Astrocyte (in vitro differentiated cells and primary cell): ENCODE measurements around the gene HSPA2. TPM values are rescaled to one million over a fixed set of nuclear protein-coding genes. Genes with fewer than 3 reads are reported as not detected.
"Not testable (repeated sequence)": the region's sequence is repeated elsewhere in the genome, so short reads cannot be mapped to it uniquely, and the experiment has no call there.

Experiments used
- DNase-seq: peaks from one replicate; pipeline ENCODE4 v3.0.0-alpha.2; 2010; ENCODE audit warnings: low read depth
- FAIRE-seq: peaks from 2 replicates; lab custom pipeline; 2011; peaks lifted over from hg19 to GRCh38; lab: Jason Lieb, UNC
- H2AFZ ChIP-seq: 2 replicates; pipeline ENCODE4 v1.6.0; 2012; ENCODE audit warnings: low read depth, low read length, inconsistent platforms
- H3K27ac ChIP-seq: 2 replicates; pipeline ENCODE4 v1.5.1; 2011; ENCODE audit warnings: low read depth, low read length, inconsistent platforms
- H3K27me3 ChIP-seq: 2 replicates; pipeline ENCODE4 v1.6.0; 2011; ENCODE audit warnings: low read length, inconsistent platforms; ENCODE audit not compliant: insufficient read depth
- H3K36me3 ChIP-seq: 2 replicates; pipeline ENCODE4 v1.5.1; 2011; ENCODE audit warnings: low read length, inconsistent platforms; ENCODE audit not compliant: insufficient read depth
- H3K4me1 ChIP-seq: 2 replicates; pipeline ENCODE4 v1.5.1; 2011; ENCODE audit warnings: low read length, inconsistent platforms; ENCODE audit not compliant: insufficient read depth
- H3K4me2 ChIP-seq: 2 replicates; pipeline ENCODE4 v1.6.0; 2012; ENCODE audit warnings: low read length, inconsistent platforms
- H3K4me3 ChIP-seq: 2 replicates; pipeline ENCODE4 v1.5.1; 2011; ENCODE audit warnings: low read depth, mild to moderate bottlenecking, low read length, inconsistent platforms; ENCODE audit not compliant: insufficient read depth
- H3K79me2 ChIP-seq: 2 replicates; pipeline ENCODE4 v1.6.0; 2012; ENCODE audit warnings: mild to moderate bottlenecking, low read length, inconsistent platforms; ENCODE audit not compliant: insufficient read depth
- H3K9ac ChIP-seq: 2 replicates; pipeline ENCODE4 v1.6.0; 2012; ENCODE audit warnings: mild to moderate bottlenecking, low read length, inconsistent platforms
- H3K9me3 ChIP-seq: 2 replicates; pipeline ENCODE4 v1.5.1; 2012; ENCODE audit warnings: low read depth, mild to moderate bottlenecking, low read length, inconsistent platforms; ENCODE audit not compliant: insufficient read depth
- H4K20me1 ChIP-seq: 2 replicates; pipeline ENCODE4 v1.6.0; 2012; ENCODE audit warnings: low read length, inconsistent platforms; ENCODE audit not compliant: insufficient read depth
- H3K27ac Mint-ChIP-seq: one replicate; pipeline ENCODE4 v1.8.0; 2021; ENCODE audit warnings: mild to moderate bottlenecking, mixed read lengths; ENCODE audit not compliant: unreplicated experiment
- H3K27me3 Mint-ChIP-seq: one replicate; pipeline ENCODE4 v1.8.0; 2021; ENCODE audit warnings: low read depth, mixed read lengths; ENCODE audit not compliant: unreplicated experiment
- H3K36me3 Mint-ChIP-seq: one replicate; pipeline ENCODE4 v1.8.0; 2021; ENCODE audit warnings: low read depth, mixed read lengths; ENCODE audit not compliant: unreplicated experiment
- H3K4me1 Mint-ChIP-seq: one replicate; pipeline ENCODE4 v1.8.0; 2021; ENCODE audit warnings: low read depth, mixed read lengths; ENCODE audit not compliant: unreplicated experiment
- H3K4me3 Mint-ChIP-seq: one replicate; pipeline ENCODE4 v1.8.0; 2021; ENCODE audit warnings: mild to moderate bottlenecking, moderate library complexity, mixed read lengths; ENCODE audit not compliant: unreplicated experiment
- H3K9me3 Mint-ChIP-seq: one replicate; pipeline ENCODE4 v1.8.0; 2021; ENCODE audit warnings: mild to moderate bottlenecking, mixed read lengths; ENCODE audit not compliant: unreplicated experiment
- CTCF ChIP-seq: IDR thresholded peaks from 2 replicates; pipeline ENCODE4 v1.5.1; 2011; ENCODE audit warnings: low read depth, mild to moderate bottlenecking, inconsistent platforms, low read length, moderate library complexity; ENCODE audit not compliant: insufficient read depth
- EZH2 ChIP-seq: IDR thresholded peaks from 2 replicates; pipeline ENCODE4 v1.6.1; 2012; ENCODE audit warnings: mild to moderate bottlenecking, low read length, inconsistent platforms; ENCODE audit not compliant: insufficient read depth
- total RNA-seq: library from RNA; stranded (reverse); gene quantifications from 2 replicates; pipeline ENCODE4 v1.2.1, GENCODE V29; 2021

The HSPA2 gene
- total RNA-seq, 1 donor from 2014 or later = 2.8 TPM

GRCh38 chr14:64554556-64554955 lies 14.0 kb downstream of the HSPA2 start:
- Mint-ChIP-seq H3K36me3 (no peaks in the 10 kb centered on the region), H3K4me3 (no peak overlapping the region), H3K4me1 (no peaks in the 10 kb centered on the region), H3K27ac (no peak overlapping the region), H3K9me3 (no peaks in the 10 kb centered on the region), H3K27me3 (peaks cover 13% of the 10 kb centered on the region)
- Histone ChIP-seq H3K4me3 (no peak overlapping the region), H3K4me2 (no peak overlapping the region), H3K36me3 (no peaks in the 10 kb centered on the region), H3K9me3 (no peaks in the 10 kb centered on the region), H3K27ac (no peak overlapping the region), H3K4me1 (peaks cover 8% of the 10 kb centered on the region), H2AFZ (no peak overlapping the region), H3K27me3 (peaks cover 20% of the 10 kb centered on the region), H4K20me1 (no peaks in the 10 kb centered on the region), H3K79me2 (no peaks in the 10 kb centered on the region), H3K9ac (no peak overlapping the region)
- TF ChIP-seq CTCF = no peak
- no peak for TF ChIP-seq EZH2
- FAIRE-seq (no peak), DNase-seq (no peak)

- DNase-seq = peak; percentile 71
- Mint-ChIP-seq H3K9me3 (no peaks in the 10 kb centered on the region), H3K36me3 (no peaks in the 10 kb centered on the region), H3K27me3 (peaks cover 3% of the 10 kb centered on the region), H3K4me3 (no peak overlapping the region), H3K27ac (no peak overlapping the region), H3K4me1 (no peaks in the 10 kb centered on the region)
- Histone ChIP-seq H3K4me3 (no peak overlapping the region), H3K4me2 (no peak overlapping the region), H3K79me2 (no peaks in the 10 kb centered on the region), H4K20me1 (no peaks in the 10 kb centered on the region), H3K27me3 (peaks cover 5% of the 10 kb centered on the region), H3K4me1 (no peaks in the 10 kb centered on the region), H2AFZ (no peak overlapping the region), H3K9me3 (no peaks in the 10 kb centered on the region), H3K36me3 (no peaks in the 10 kb centered on the region), H3K27ac (no peak overlapping the region), H3K9ac (no peak overlapping the region)
- no peak for TF ChIP-seq EZH2
- TF ChIP-seq CTCF = no peak
- no peak for FAIRE-seq
Observed at GRCh38 chr14:64556526-64556925, 16.0 kb downstream of the HSPA2 start.

GRCh38 chr14:64558216-64558615 lies 17.7 kb downstream of the HSPA2 start:
- not testable (repeated sequence) for H3K36me3 Mint-ChIP-seq, H3K27me3 Mint-ChIP-seq, H3K79me2 ChIP-seq, H3K4me1 Mint-ChIP-seq, H4K20me1 ChIP-seq, H3K9me3 ChIP-seq, H3K27me3 ChIP-seq, H3K4me3 ChIP-seq, H2AFZ ChIP-seq, H3K27ac ChIP-seq, H3K36me3 ChIP-seq, H3K9ac ChIP-seq, DNase-seq, FAIRE-seq, H3K4me2 ChIP-seq, H3K4me3 Mint-ChIP-seq, H3K9me3 Mint-ChIP-seq, H3K27ac Mint-ChIP-seq, H3K4me1 ChIP-seq
